Measurements from ENCODE around the gene POLD4.

DNA sequence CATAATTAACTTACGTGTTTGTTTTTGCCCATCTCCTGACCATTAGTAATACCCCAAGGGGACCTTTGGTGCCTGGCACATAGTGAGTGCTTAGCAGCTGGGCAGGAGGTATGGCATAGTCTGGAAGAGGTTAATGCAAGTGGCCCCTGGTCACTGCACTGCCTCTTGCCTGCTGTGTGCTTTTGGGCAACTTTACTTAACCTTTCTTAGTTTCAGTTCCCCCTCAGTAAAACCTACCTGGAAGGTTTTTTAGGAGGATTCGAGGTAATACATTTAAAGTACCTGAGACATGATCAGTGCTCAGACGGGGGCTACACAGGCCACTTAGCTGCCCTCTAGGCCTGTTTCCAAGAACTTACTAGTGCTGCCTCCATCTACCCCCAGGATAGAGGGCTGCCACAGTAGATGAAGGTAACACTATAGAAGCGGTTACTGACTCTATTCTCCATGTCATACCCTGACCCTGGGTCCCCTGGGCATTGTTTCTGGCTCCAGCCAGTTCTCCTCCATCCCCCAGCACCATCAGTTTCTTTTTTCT, 3.3 kb downstream of the POLD4 start:
- TF ChIP-seq, protein P1, sequence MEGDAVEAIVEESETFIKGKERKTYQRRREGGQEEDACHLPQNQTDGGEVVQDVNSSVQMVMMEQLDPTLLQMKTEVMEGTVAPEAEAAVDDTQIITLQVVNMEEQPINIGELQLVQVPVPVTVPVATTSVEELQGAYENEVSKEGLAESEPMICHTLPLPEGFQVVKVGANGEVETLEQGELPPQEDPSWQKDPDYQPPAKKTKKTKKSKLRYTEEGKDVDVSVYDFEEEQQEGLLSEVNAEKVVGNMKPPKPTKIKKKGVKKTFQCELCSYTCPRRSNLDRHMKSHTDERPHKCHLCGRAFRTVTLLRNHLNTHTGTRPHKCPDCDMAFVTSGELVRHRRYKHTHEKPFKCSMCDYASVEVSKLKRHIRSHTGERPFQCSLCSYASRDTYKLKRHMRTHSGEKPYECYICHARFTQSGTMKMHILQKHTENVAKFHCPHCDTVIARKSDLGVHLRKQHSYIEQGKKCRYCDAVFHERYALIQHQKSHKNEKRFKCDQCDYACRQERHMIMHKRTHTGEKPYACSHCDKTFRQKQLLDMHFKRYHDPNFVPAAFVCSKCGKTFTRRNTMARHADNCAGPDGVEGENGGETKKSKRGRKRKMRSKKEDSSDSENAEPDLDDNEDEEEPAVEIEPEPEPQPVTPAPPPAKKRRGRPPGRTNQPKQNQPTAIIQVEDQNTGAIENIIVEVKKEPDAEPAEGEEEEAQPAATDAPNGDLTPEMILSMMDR (IDR thresholded peaks at IDR 0.05), result no peak
- TF ChIP-seq POLR2A (IDR thresholded peaks at IDR 0.05), result no peak
